ENCODE measurements around the gene EXOC3L2. TPM values are rescaled to one million over a fixed set of nuclear protein-coding genes. Genes with fewer than 3 reads are reported as not detected.

The EXOC3L2 gene
- polyA plus RNA-seq, 4 donors = 8.2 to 12.6 (median 8.9) TPM

DNA sequence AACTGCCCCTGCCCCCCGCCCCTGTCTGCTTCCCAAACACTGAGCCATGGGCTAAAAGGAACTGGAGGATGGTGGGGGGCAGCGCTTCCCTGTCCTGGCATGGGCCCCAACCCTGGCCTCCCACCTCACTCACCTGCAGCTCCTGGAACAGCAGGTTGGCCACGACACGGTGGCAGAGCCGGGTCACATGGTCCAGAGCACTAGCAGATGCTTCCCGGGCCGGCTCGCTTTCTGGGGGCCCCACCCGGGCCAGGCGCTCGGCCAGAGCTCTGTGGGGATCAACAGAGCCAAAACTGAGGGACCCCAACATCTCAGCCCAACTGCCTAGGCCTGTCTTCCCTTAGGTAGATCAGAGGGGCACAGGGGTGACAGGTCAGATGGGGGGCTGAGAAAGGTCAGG lies 20.6 kb downstream of the EXOC3L2 start:
- no peak for DNase-seq (ENCODE audit: low read depth in 4 of 4, low spot score in 3 of 4)

DNA sequence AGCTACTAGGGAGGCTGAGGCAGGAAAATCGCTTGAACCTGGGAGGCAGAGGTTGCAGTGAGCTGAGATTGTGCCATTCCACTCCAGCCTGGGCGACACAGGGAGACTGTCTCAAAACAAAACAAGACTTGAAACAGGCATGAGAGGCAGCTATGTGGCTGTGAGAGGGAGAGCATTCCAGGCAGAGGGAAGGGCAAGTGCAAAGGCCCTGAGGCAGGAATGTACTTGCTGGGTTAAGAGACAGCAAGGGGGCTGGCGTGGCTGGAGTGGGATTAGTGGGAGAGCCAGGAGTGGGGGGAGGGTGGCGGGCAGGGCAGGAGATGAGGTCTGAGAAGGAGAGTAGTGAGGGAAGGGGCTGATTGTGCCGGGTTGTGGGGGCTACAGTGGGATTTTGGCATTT lies 21.3 kb downstream of the EXOC3L2 start:
- no peak for DNase-seq (ENCODE audit: low read depth in 4 of 4, low spot score in 3 of 4)

DNA sequence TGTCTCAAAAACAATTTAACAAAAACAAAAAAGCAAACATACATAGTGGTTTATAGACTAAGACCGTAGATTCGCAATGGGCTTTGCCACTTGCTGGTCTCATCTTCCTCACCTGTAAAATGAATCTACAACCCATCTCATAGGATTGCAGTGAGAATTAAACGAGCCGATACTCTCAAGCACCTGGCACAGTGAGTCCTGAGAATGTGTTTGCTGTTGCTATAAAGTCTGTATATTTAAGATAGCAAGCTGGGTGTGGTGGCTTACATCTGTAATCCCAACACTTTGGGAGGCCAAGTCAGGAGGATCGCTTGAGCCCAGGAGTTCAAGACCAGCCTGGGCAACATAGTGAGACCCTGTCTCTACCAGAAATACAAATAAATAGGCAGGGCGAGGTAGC lies 22.5 kb downstream of the EXOC3L2 start:
- no peak for DNase-seq (ENCODE audit: low read depth in 4 of 4, low spot score in 3 of 4)

DNA sequence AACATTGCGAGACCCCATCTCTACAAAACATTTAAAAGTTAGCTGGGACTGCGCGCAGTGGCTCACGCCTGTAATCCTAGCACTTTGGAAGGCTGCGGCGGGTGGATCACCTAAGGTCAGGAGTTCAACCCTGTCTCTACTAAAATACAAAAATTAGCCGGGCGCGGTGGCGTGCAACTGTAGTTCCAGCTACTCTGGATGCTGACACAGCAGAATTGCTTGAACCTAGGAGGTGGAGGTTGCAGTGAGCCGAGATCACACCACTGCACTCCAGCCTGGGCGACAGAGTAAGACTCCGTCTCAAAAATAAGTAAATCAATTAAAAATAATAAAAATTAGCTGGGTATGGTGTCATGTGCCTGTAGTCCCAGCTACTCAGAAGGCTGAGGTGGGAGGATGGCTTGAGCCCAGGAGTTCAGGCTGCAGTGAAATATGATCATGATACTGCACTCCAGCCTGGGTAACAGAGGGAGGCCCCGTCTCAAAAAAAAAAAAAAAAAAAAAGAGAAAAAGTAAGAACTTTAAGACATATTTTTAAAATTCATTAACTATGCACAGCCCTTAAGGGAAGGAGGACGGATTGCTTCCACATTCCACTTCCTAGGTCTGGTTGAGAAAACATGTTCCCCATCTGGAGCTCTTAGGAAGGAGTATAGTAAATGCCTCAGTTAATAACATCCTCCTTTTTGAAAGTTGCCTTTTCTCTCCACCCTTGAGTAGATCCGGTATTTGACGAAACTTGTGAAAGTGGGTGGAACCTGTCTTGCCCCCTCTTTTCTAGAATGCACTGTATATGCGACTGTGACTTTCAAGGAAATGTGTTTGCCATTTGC lies 26.1 kb downstream of the EXOC3L2 start:
- DNase-seq (ENCODE audit: low read depth in 4 of 4, low spot score in 3 of 4) = no peak

DNA sequence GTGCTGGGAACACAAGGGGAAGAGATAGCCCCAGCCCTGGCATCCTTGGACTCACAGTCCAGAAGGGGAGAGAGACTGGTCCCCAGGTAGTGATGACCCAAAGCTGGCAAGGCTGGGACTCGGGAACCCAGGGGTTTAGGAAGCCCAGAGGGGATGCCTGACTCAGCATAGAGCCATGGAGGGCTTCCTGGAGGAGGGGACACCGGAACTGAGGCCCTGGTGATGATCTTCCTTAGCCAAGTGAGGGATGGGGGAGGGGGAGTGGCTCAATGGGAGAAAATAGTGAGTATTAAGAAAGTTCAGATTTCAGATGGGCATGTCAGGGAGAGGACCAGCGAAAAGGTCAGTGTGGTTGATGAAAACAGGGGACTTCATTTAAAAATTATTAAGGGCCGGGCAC lies 26.8 kb downstream of the EXOC3L2 start:
- DNase-seq (ENCODE audit: low read depth in 4 of 4, low spot score in 3 of 4) = no peak

DNA sequence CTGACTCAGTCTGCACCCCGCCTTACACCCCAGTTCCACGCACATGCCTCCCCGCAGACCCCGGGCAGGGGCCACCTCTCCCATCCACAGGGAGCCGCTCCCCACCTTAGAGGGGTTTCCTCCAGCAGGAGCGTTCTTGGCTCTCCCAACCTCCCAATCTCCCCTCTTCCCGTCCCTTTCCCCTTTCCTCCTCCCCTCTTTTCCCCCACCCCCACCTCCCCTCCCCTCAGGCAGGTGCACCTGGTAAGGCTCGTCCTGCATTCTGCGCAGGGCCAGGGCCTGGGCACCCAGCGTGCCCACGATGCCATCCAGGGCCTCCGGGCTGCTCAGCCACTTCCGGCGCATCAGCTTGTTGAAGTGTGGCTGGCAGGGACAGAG lies 27.3 kb downstream of the EXOC3L2 start:
- no peak for DNase-seq (ENCODE audit: low read depth in 4 of 4, low spot score in 3 of 4)

DNA sequence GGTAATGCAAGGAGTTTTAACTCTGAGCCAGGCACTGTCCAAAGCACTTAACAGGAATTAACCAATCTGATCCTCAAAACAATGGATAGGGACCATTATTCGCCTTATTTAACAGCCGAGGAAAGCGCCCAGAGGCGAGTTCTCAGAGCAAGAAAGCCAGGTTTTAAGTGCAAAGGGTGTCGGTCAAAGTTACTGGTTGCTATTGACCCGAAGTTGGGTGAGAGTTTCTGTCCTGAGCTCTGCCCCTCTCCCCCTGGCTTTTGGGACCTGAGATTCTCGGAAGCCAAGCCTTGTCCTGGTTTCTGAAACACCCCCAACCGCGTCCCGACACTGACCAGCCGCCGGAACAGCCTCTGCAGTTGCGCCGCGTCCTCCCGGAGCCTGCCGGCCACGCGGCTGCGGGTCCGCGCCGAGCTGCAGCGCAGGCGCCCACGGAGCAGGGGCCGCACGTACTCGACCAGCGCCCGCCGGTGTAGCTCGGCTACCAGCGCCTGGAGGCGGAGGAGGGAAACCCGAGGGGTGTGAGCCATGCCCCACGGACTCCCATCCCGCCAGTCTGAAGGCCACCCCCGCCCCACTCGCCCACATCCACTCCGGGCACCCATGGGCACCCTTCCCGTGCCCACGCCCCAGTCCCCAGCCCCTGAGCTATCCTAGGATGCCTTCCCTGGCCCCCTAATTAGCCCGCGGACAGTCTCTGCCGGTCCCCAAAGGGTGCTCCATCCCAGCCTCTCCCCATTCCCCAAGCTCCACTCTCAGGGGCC lies 27.8 kb downstream of the EXOC3L2 start:
- DNase-seq (ENCODE audit: low read depth in 4 of 4, low spot score in 3 of 4) = no peak

DNA sequence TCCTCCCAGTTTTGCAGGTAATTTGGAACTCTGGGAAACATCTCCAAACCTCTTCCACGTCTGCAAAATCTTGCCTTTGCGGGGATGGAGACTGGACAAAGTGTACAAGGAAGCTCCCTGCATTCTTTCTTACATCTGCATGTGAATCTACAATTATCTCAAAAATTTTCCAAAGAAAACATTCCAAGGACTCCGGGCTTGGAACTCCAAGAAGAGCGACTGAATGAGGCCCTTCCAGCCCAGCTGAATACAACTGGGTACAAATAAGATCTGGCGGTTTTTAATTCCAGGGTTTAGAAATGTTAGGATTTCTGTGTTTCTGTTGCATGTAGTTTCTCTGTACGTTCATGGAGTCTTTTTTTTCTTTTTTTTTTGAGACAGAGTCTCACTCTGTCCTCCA lies 28.5 kb downstream of the EXOC3L2 start:
- DNase-seq (ENCODE audit: low read depth in 4 of 4, low spot score in 3 of 4) = no peak

DNA sequence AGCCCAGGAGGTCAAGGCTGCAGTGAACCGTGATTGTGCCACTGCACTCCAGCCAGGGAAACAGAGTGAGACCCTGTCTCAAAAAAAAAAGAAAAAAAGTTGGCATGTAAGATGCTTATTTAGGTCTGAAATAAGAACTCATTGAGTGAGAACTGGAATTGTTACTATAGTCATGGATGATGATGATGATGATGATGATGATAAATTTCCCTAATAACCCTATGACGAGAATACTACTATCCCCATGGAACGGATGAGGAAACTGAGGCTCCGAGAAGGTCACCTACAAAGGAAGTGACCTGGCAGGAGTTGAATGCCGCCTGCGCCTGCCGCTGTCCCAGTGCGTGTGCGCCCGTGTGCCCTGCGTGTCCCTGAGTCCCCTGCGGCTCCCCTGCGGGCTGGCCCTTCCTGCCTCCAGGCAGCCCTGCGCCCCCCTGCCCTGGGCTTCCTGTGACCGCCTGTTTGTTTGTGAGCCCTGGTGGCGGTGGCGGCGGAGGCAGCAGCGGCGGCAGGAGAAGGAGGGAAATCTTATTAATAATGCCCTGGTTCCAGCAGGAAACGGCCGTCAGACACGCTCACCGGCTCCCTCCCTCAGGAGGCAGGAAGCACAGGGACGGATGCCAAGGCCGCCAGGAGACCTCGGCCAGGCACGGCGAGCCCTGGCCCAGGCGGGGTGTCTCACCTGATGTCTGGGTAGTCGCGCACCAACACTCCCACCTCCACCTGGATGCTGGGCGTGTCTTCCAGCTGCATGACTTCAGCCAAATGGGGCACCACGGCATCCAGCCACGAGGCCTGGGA lies 29.6 kb downstream of the EXOC3L2 start:
- DNase-seq (ENCODE audit: low read depth in 4 of 4, low spot score in 3 of 4) = no peak

DNA sequence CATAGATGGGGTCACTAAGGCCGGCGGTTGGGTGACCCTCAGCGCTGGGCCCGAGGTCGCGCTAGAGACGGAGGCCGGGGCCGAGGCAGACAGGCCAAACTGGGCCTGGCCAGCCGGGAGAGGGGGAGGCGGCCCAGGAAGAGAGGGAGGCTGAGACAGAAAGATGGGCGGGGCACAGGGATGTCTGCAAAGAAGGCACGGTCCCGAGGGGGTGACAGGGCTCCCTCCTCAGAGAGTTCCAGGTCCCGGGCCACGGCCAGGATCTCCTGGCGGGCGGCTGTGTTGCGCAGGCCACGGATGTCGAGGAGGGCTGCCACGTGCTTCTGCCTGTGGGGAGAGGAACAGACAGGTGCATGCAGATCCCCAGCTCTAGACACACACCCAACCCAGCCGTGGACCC lies 32.2 kb downstream of the EXOC3L2 start:
- DNase-seq (ENCODE audit: low read depth in 4 of 4, low spot score in 3 of 4) = no peak

DNA sequence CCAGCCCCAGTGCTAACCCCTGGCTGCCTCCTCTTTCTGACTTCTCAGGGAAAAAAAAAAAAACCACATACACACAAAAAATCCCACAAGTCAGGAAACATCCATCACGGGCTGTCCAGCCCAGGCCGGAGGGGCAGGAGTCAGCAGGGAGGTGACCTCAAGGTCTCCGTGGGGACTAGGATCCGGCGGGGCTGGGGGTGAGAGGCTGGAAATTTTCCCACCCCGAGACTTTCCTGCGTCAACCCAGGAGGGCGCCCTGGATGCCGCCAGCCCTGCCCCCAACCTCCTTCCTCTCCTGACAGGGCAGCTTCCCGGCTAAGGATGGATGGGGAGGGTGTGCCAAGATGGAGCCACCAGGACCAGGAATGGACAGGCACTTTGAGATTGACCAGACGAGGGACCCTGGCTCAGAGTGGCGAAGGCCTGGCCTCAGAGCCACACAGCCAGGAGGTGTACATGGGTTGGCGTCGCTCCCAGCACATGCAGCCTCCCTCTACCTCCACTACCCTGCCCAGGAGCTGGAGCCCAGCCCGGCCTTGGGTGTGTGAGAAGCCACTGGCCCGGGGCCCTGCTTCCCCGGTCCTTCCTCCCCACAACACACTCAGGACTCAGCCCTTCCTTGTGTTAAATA lies 33.3 kb downstream of the EXOC3L2 start:
- DNase-seq (ENCODE audit: low read depth in 4 of 4, low spot score in 3 of 4) = no peak

DNA sequence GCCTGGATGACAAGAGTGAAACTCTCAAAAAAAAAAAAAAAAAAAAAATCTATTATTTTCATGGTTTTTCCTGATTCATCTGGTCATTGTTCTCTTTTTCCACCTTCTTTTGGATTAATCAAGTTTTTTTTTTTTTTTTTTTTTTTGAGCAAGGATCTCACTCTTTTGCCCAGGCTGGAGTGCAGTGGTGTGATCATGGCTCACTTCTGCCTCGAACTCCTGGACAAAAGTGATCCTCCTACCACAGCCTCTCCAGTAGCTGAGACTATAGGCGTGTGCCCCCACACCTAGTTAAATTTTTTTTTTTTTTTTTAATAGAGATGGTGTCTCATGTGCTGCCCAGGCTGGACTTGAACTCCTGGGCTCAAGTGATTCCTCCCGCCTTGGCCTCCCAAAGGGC lies 38.9 kb downstream of the EXOC3L2 start:
- DNase-seq (ENCODE audit: low read depth in 4 of 4, low spot score in 3 of 4) = no peak

DNA sequence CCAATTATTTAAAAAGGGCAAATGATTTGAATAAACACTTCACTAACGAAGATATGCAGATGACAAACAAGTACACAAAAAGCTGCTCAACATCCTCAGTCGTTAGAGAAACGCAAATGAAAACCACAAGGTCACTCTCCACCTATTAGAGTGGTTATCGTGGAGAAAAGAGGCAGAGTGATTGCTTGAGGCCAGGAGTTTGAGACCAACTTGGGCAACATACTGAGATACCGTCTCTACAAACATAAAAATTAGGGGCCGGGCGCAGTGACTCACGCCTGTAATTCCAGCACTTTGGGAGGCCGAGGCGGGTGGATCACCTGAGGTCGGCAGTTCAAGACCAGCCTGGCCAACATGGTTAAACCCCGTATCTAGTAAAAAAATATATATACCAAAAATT lies 39.4 kb downstream of the EXOC3L2 start:
- no peak for DNase-seq (ENCODE audit: low read depth in 4 of 4, low spot score in 3 of 4)

DNA sequence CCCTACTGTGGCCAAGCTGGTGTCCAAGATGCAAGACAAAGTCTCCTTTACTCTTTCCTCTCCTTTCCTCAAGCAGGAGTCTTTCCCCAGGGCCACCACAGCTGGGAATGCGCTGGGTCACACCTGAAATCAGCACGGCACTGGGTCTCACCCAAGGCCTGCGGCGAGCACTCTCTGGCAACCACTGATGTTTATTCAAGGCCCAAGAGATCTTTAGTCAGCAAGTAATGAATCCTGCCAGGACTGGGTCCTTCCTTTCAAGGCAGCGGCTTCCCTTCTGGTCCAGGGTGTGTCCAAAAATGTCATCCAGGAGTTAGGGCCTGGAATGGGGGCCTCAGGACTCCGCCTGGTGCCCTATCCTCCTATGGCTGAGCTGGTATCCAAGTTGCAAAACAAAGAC lies 42.6 kb downstream of the EXOC3L2 start:
- DNase-seq (ENCODE audit: low read depth in 4 of 4, low spot score in 3 of 4) = no peak

DNA sequence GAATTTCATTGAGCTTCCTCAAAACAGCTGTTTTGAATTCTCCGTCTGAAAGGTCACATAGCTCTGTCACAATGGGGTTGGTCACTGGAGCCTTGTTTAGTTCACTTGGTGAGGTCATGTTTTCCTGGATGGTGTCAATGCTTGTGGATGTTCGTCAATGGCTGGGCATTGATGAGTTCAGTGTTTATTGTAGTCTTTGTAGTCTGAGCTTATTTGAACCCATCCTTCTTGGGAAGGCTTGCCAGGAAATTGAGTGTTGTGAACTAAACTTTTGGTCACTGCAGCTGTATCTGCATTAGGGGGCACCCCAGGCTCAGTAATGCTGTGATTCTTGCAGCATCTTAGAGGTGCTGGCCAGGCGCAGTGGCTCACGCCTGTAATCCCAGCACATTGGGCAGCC lies 44.6 kb downstream of the EXOC3L2 start:
- no peak for DNase-seq (ENCODE audit: low read depth in 4 of 4, low spot score in 3 of 4)

DNA sequence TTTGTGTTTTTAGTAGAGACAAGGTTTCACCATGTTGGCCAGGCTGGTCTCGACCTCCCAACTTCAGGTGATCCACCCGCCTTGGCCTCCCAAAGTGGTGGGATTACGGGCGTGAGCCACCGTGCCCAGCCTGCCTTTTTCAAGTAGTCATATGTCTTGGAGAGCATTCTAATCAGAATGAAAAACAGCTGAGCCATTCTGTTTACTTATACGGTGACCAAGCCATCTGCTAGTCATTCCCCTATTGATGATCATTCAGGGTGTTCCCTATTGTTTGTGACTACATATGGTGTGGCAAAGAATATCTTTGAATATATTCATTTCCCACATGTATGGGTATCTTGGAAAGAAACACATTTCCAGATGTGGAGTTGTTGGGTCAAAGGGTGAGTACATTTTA lies 49.4 kb downstream of the EXOC3L2 start:
- DNase-seq (ENCODE audit: low read depth in 4 of 4, low spot score in 3 of 4) = no peak

DNA sequence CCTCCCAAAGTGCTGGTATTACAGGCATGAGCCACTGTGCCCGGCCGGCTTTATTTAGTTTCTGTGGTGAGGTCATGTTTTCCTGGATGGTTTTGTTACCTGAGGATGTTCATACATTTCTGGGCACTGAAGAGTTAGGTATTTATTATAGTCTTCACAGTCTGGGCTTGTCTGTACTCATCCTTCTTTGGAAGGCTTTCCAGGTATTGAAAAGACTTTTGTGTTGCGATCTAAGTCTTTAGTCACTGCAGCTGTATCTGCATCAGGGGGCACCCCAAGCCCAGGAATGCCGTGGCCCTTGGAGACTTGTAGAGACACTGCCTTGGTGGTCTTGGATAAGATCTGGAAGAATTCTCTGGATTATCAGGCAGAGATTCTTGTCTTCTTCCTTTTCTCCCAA lies 53.8 kb downstream of the EXOC3L2 start:
- no peak for DNase-seq (ENCODE audit: low read depth in 4 of 4, low spot score in 3 of 4)

DNA sequence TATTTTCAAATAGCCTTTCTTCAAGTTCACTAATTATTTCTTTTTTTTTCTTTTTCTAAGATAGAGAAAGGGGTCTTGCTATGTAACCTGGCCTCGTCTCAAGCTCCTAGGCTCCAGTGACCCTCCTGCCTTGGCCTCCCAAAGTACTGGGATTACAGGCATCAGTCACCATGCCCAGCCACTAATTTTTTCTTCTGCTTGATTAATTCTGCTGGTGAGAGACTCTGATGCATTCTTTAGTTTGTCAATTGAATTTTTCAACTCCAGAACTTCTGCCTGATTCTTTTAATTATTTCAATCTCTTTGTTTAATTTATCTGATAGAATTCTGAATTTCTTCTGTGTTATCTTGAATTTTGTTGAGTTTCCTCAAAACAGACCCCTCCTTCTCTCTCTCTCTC lies 55.2 kb downstream of the EXOC3L2 start:
- DNase-seq (ENCODE audit: low read depth in 4 of 4, low spot score in 3 of 4) = no peak

DNA sequence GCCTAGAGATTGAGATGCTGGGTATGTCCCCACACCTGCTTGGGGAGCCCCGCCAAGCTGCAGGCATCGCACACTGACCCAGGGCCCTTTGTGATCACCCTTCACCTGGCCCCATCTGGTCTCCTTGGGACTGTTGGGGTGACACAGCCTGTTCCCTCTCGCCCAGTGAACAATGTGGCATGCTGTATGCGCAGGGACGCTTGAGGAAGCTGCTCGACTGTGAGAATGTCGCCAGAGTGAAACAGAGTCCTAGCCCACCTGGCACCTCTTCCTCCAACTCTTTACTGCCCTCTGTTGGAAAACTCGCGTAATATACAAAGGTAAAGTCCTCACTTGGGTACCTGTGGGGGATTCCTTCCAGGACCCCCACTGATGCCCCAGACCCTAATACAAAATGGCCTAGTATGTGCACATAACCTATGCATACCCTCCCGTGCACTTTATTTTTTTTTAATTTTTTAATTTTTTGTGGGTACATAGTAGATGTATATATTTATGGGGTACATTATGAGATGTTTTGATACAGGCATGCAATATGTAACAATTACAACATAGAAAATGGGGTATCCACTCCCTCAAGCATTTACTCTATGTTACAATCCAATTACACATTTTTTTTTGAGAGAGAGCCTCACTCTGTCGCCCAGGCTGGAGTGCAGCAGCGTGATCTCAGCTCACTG lies 57.6 kb downstream of the EXOC3L2 start:
- no peak for DNase-seq (ENCODE audit: low read depth in 4 of 4, low spot score in 3 of 4)
